Endothelial cell of umbilical vein (primary cell): ENCODE data around the gene GDF2. TPM values are rescaled to one million over a fixed set of nuclear protein-coding genes. Genes with fewer than 3 reads are reported as not detected.

Experiments
- BruUV-seq: library from RNA; stranded (reverse); fragments of 400-500 nt; replicated peaks from 2 replicates; lab custom pipeline; 2021; lab: Mats Ljungman, UMichigan
- CTCF ChIA-PET: fragments of 300-600, 350-600 bp; sonication (Branson Sonifier 250); formaldehyde crosslinking; loops from one replicate; lab custom pipeline; 2021; ENCODE audit warnings: antibody characterized with exemption, inconsistent platforms; lab: Charles Lee
- POLR2A ChIA-PET: fragments of 300-600, 350-600 bp; sonication (Branson Sonifier 250); formaldehyde crosslinking; loops from one replicate; lab custom pipeline; 2021; ENCODE audit warnings: antibody characterized with exemption, inconsistent platforms; lab: Charles Lee
- DNase-seq: peaks from one replicate; pipeline ENCODE4 v3.0.0-alpha.2; 2011; ENCODE audit warnings: low read depth, low spot score
- FAIRE-seq: peaks from 2 replicates; lab custom pipeline; 2011; peaks lifted over from hg19 to GRCh38; lab: Jason Lieb, UNC
- H2AFZ ChIP-seq: 2 replicates; pipeline ENCODE4 v1.6.0; 2012; ENCODE audit warnings: low read depth, low read length, control low read depth, inconsistent platforms
- H3K27ac ChIP-seq: 2 replicates; pipeline ENCODE4 v1.5.1; 2011; ENCODE audit warnings: low read depth, mild to moderate bottlenecking, control low read depth, low read length, moderate library complexity; ENCODE audit not compliant: insufficient read depth
- H3K27me3 ChIP-seq, 2 experiments: 2 replicates each; pipeline versions ENCODE4 v1.6.0 to v1.6.1; 2011; ENCODE audit warnings: low read length in 2 of 2, mixed read lengths in 1 of 2; ENCODE audit not compliant: control insufficient read depth in 2 of 2, insufficient read depth in 2 of 2
- H3K36me3 ChIP-seq, 2 experiments: 2 replicates in 1 of 2; 3 replicates in 1 of 2; pipeline ENCODE4 v1.5.1; 2011; ENCODE audit warnings: low read length in 2 of 2, mild to moderate bottlenecking in 1 of 2, moderate library complexity in 1 of 2; ENCODE audit not compliant: control insufficient read depth in 2 of 2, insufficient read depth in 2 of 2; ENCODE audit errors: extremely low read depth in 1 of 2
- H3K4me1 ChIP-seq: 3 replicates; pipeline ENCODE4 v1.5.1; 2011; ENCODE audit warnings: mild to moderate bottlenecking, low read length; ENCODE audit not compliant: control insufficient read depth, insufficient read depth; ENCODE audit errors: extremely low read depth
- H3K4me2 ChIP-seq: 2 replicates; pipeline ENCODE4 v1.6.1; 2011; ENCODE audit warnings: low read length, control low read depth, mixed read lengths; ENCODE audit not compliant: insufficient read depth
- H3K4me3 ChIP-seq, 3 experiments: fragments of 200-600 bp in 1 of 3; sonication (generic), shearing (Covaris generic) in 1 of 3; replicated peaks in 1 of 3; 2 replicates each; pipeline ENCODE4 v1.5.1; 2011 to 2016; ENCODE audit warnings: control low read depth in 3 of 3, low read length in 3 of 3, mild to moderate bottlenecking in 2 of 3, inconsistent platforms in 1 of 3, low read depth in 1 of 3, moderate library complexity in 1 of 3; ENCODE audit not compliant: insufficient read depth in 1 of 3
- H3K79me2 ChIP-seq: 2 replicates; pipeline ENCODE4 v1.6.0; 2012; ENCODE audit warnings: low read length, inconsistent platforms; ENCODE audit not compliant: control insufficient read depth, insufficient read depth
- H3K9ac ChIP-seq: replicated peaks from 2 replicates; pipeline ENCODE3; 2011; ENCODE audit warnings: low read length, control low read depth; ENCODE audit not compliant: insufficient read depth; ENCODE audit errors: extremely low read depth
- H3K9me1 ChIP-seq: replicated peaks from 3 replicates; pipeline ENCODE4 v1.6.0; 2011; ENCODE audit warnings: mild to moderate bottlenecking, low read length; ENCODE audit not compliant: control insufficient read depth, insufficient read depth; ENCODE audit errors: extremely low read depth
- H3K9me3 ChIP-seq: replicated peaks from 2 replicates; pipeline ENCODE4 v1.5.1; 2012; ENCODE audit warnings: low read length, inconsistent platforms; ENCODE audit not compliant: control insufficient read depth, insufficient read depth
- H4K20me1 ChIP-seq: replicated peaks from 2 replicates; pipeline ENCODE3; 2011; ENCODE audit warnings: mild to moderate bottlenecking, low read length; ENCODE audit not compliant: control insufficient read depth, insufficient read depth; ENCODE audit errors: extremely low read depth
- CTCF ChIP-seq, 2 donors: IDR thresholded peaks; 1 replicate in 1 of 2; 2 replicates in 1 of 2; pipeline ENCODE4 v1.5.1; 2011; ENCODE audit warnings: low read length in 2 of 2, mild to moderate bottlenecking in 2 of 2, moderate library complexity in 2 of 2, control low read depth in 1 of 2, inconsistent platforms in 1 of 2, low read depth in 1 of 2; ENCODE audit not compliant: insufficient read depth in 1 of 2; ENCODE audit errors: extremely low read depth in 1 of 2
- EZH2 ChIP-seq: IDR thresholded peaks from 2 replicates; pipeline ENCODE4 v1.6.1; 2012; ENCODE audit warnings: borderline replicate concordance, low read depth, mild to moderate bottlenecking, moderate library complexity, low read length, inconsistent platforms; ENCODE audit not compliant: severe bottlenecking
- FOS ChIP-seq: IDR thresholded peaks from 2 replicates; pipeline ENCODE4 v1.6.1; 2011; ENCODE audit warnings: mild to moderate bottlenecking, low read length, moderate library complexity, borderline replicate concordance; ENCODE audit not compliant: insufficient read depth
- GATA2 ChIP-seq: IDR thresholded peaks from 2 replicates; pipeline ENCODE4 v1.7.0; 2011; ENCODE audit warnings: low read depth, mild to moderate bottlenecking, moderate library complexity, mixed read lengths, low read length; ENCODE audit not compliant: insufficient read length, insufficient read depth
- JUN ChIP-seq: IDR thresholded peaks from 2 replicates; pipeline ENCODE4 v1.6.1; 2011; ENCODE audit warnings: borderline replicate concordance, low read depth; ENCODE audit not compliant: insufficient read length, insufficient read depth
- MAX ChIP-seq: IDR thresholded peaks from 2 replicates; pipeline ENCODE4 v1.6.1; 2011; ENCODE audit not compliant: insufficient read depth, insufficient read length
- MYC ChIP-seq: IDR thresholded peaks from one replicate; pipeline ENCODE4 v1.6.1; 2011; ENCODE audit warnings: mild to moderate bottlenecking, low read depth, low read length
- POLR2A ChIP-seq: IDR thresholded peaks from 2 replicates; pipeline ENCODE4 v1.6.1; 2012; ENCODE audit warnings: low read depth, mild to moderate bottlenecking, control low read depth, low read length
- POLR2AphosphoS5 ChIP-seq: IDR thresholded peaks from 2 replicates; pipeline ENCODE4 v1.6.1; 2012; ENCODE audit warnings: low read depth, mild to moderate bottlenecking, control low read depth, low read length, moderate library complexity; ENCODE audit not compliant: insufficient read depth
- dilution Hi-C: fragments of 300-500 bp; cut with MboI; formaldehyde crosslinking; loops from one replicate; pipeline ENCODE4 v1.15.0; 2019; ENCODE audit warnings: low sequenced_read_pairs; ENCODE audit not compliant: extremely low pct_ligation_motif_present
- intact Hi-C: fragments of 100-400 bp; cut with micrococcal nuclease; formaldehyde crosslinking; loops from one replicate; pipeline ENCODE4 v1.10.0; 2022
- polyA plus RNA-seq, 4 experiments: library from polyadenylated mRNA; depleted of rRNA in 3 of 4; stranded (reverse) in 3 of 4; unstranded in 1 of 4; fragments of >200 nt; gene quantifications; 2 replicates each; pipeline versions ENCODE4 v1.2.1 to v1.2.3, GENCODE V29; 2011 to 2012; ENCODE audit warnings: missing spikeins in 1 of 4
- total RNA-seq: library from RNA; stranded (reverse); gene quantifications from 2 replicates; pipeline ENCODE4 v1.2.3, GENCODE V29; 2021

GDF2 gene
- total and polyA plus RNA-seq, 2 donors (not counting 3 experiments of a cell fraction or from before 2014, with no cell fraction given): not detected

- Histone ChIP-seq H2AFZ (no peak overlapping the region), H3K9me1 (no peaks in the 10 kb centered on the region), H3K9ac (no peak overlapping the region), H4K20me1 (no peaks in the 10 kb centered on the region), H3K27me3 (peaks cover 0 to 4% of the 10 kb centered on the region in 2 experiments), H3K36me3 (no peaks in the 10 kb centered on the region), H3K4me2 (no peak overlapping the region), H3K4me1 (no peaks in the 10 kb centered on the region), H3K27ac (no peak overlapping the region), H3K9me3 (no peaks in the 10 kb centered on the region), H3K79me2 (no peaks in the 10 kb centered on the region), H3K4me3 (no peak overlapping the region)
- POLR2A ChIA-PET: no interaction called here
- CTCF ChIA-PET: interaction anchor here (1.0 to 1.9 kb wide), 2 partner anchors 9 to 10 kb away, joined by 4 read pairs; no protein-coding TSS in a partner anchor
- TF ChIP-seq POLR2AphosphoS5: no peak
- TF ChIP-seq FOS: no peak
- no peak for TF ChIP-seq MYC
- TF ChIP-seq JUN: no peak
- no peak for TF ChIP-seq EZH2
- no peak for TF ChIP-seq MAX
- TF ChIP-seq POLR2A: no peak
- dilution Hi-C loops (no loop called here), intact Hi-C loops (no loop called here)
- no peak for FAIRE-seq
- no TSS peak for BruUV-seq
- DNase-seq: no peak
Measured at GRCh38 chr10:47370015-47370767, 47.9 kb downstream of the GDF2 start.

GRCh38 chr10:47370878-47371277 is 48.6 kb downstream of the GDF2 start:
- Histone ChIP-seq H3K27ac (no peak overlapping the region), H3K4me2 (no peak overlapping the region), H3K9me3 (no peaks in the 10 kb centered on the region), H3K27me3 (peaks cover 0 to 4% of the 10 kb centered on the region in 2 experiments), H3K9ac (no peak overlapping the region), H3K4me1 (no peaks in the 10 kb centered on the region), H4K20me1 (no peaks in the 10 kb centered on the region), H3K4me3 (no peak overlapping the region), H2AFZ (no peak overlapping the region), H3K79me2 (no peaks in the 10 kb centered on the region), H3K36me3 (no peaks in the 10 kb centered on the region), H3K9me1 (no peaks in the 10 kb centered on the region)
- ChIA-PET CTCF (interaction anchor here (1.6 to 1.9 kb wide), 2 partner anchors 9 to 11 kb away, joined by 4 to 9 read pairs; no protein-coding TSS in a partner anchor), POLR2A (no interaction called here)
- intact Hi-C loops (no loop called here), dilution Hi-C loops (no loop called here)
- FAIRE-seq: no peak
- TF ChIP-seq JUN (no peak), CTCF (IDR thresholded peaks at IDR 0.05; ENCODE audit: extremely low read depth in 1 of 2, insufficient read depth in 1 of 2, low read depth in 1 of 2, low read length in 2 of 2) (no peak), POLR2AphosphoS5 (no peak), GATA2 (no peak), POLR2A (no peak), EZH2 (no peak), MYC (no peak), MAX (no peak), FOS (no peak)
- no peak for DNase-seq
- BruUV-seq: no TSS peak
